ENCODE results near the gene OSM. TPM values are rescaled to one million over a fixed set of nuclear protein-coding genes. Genes with fewer than 3 reads are reported as not detected.

The OSM gene
- total and polyA plus RNA-seq, 2 donors (not counting 3 experiments of a cell fraction or from before 2014, with no cell fraction given): not detected

GRCh38 chr22:30289141-30289979 lies 22.7 kb upstream of the OSM start, which contains the start of gene CASTOR1:
Gene CASTOR1 (minus strand): TSS chr22:30289505. CDS start chr22:30289497, 8 bp downstream.
- FAIRE-seq: peak; percentile 100
- peak within 1 kb of the TSS; percentile 54 to 84 (median 64) for H3K4me3 ChIP-seq (replicated peaks in 1 of 3; ENCODE audit: insufficient read depth in 1 of 3, low read depth in 1 of 3, low read length in 3 of 3)
- dilution Hi-C loops (cut with MboI; ENCODE audit: extremely low pct_ligation_motif_present, low sequenced_read_pairs) (no loop called here), intact Hi-C loops (cut with micrococcal nuclease) (loop anchor here (1.0 kb wide), 1 partner anchor 37 kb away; the partner anchor contains the start of gene TBC1D10A)
- H3K9ac ChIP-seq (replicated peaks; ENCODE audit: extremely low read depth, insufficient read depth, low read length): peak within 1 kb of the TSS; percentile 45
- H3K9me1 ChIP-seq (replicated peaks; ENCODE audit: control insufficient read depth, extremely low read depth, insufficient read depth, low read length): no peaks in the 10 kb centered on the region
- no peaks in the 10 kb centered on the region for H3K9me3 ChIP-seq (replicated peaks; ENCODE audit: control insufficient read depth, insufficient read depth, low read length)
- DNase-seq (ENCODE audit: low read depth, low spot score): peak; percentile 99
- peak within 1 kb of the TSS; percentile 64 for H3K4me2 ChIP-seq (ENCODE audit: insufficient read depth, low read length)
- TF ChIP-seq, protein P1, sequence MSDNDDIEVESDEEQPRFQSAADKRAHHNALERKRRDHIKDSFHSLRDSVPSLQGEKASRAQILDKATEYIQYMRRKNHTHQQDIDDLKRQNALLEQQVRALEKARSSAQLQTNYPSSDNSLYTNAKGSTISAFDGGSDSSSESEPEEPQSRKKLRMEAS (IDR thresholded peaks at IDR 0.05; ENCODE audit: insufficient read depth, insufficient read length): no peak
- TF ChIP-seq GATA2 (IDR thresholded peaks at IDR 0.05; ENCODE audit: insufficient read depth, insufficient read length, low read depth, low read length) (no peak), POLR2AphosphoS5 (IDR thresholded peaks at IDR 0.05; ENCODE audit: insufficient read depth, low read depth, low read length) (peak; percentile 66), CTCF (IDR thresholded peaks at IDR 0.05; ENCODE audit: extremely low read depth in 1 of 2, insufficient read depth in 1 of 2, low read depth in 1 of 2, low read length in 2 of 2) (no peak), POLR2A (IDR thresholded peaks at IDR 0.05; ENCODE audit: low read depth, low read length) (peak; percentile 60)
- H4K20me1 ChIP-seq (replicated peaks; ENCODE audit: control insufficient read depth, extremely low read depth, insufficient read depth, low read length): no peaks in the 10 kb centered on the region
- H3K79me2 ChIP-seq (ENCODE audit: control insufficient read depth, insufficient read depth, low read length): no peaks in the 10 kb centered on the region
- peaks cover 0 to 16% of the 10 kb centered on the region in 2 experiments for H3K36me3 ChIP-seq (ENCODE audit: control insufficient read depth in 2 of 2, extremely low read depth in 1 of 2, insufficient read depth in 2 of 2, low read length in 2 of 2)
- peak within 1 kb of the TSS; percentile 68 for H2AFZ ChIP-seq (ENCODE audit: low read depth, low read length)
- no peaks in the 10 kb centered on the region for H3K27me3 ChIP-seq (ENCODE audit: control insufficient read depth in 2 of 2, insufficient read depth in 2 of 2, low read length in 2 of 2)
- H3K4me1 ChIP-seq (ENCODE audit: control insufficient read depth, extremely low read depth, insufficient read depth, low read length): peaks cover 28% of the 10 kb centered on the region
- POLR2A ChIA-PET: interaction anchor here (1.1 to 2.1 kb wide), 5 partner anchors 12 to 81 kb away, joined by 3 to 7 read pairs (median 6); partner anchors contain the start of genes CCDC157, SF3A1 and TBC1D10A
- H3K27ac ChIP-seq (ENCODE audit: insufficient read depth, low read depth, low read length): peak within 1 kb of the TSS; percentile 51
- no TSS peak for BruUV-seq (replicated peaks)
- CTCF ChIA-PET: interaction anchor here (0.6 to 4.4 kb wide), 14 partner anchors 8 to 182 kb away, joined by 3 to 164 read pairs (median 12); partner anchors contain the start of genes RNF215 and TBC1D10A

Measured in endothelial cell of umbilical vein (primary cell).